Subcutaneous adipose tissue (tissue), 4 donors: ENCODE data around the gene KRTAP1-3. TPM values are rescaled to one million over a fixed set of nuclear protein-coding genes. Genes with fewer than 3 reads are reported as not detected.

Source experiments
- small RNA-seq: library from RNA; depleted of rRNA; stranded (forward); fragments of <200 nt; gene quantifications from one replicate; pipeline ENCODE3, GENCODE V24; 2016
- total RNA-seq, 4 donors: library from RNA; depleted of rRNA; stranded (reverse); fragments of >200 nt; gene quantifications; one replicate each; pipeline ENCODE4 v1.1.0, GENCODE V29; 2016
- TF ChIP-seq, protein P1 (sequence below): fragments of 450-650 bp; IDR thresholded peaks from one replicate; pipeline ENCODE4 v1.5.1; 2016; ENCODE audit warnings: low read depth, mild to moderate bottlenecking, control low read depth, antibody characterized with exemption, moderate library complexity

KRTAP1-3 gene
- total RNA-seq, 4 donors from 2014 or later, result not detected

DNA sequence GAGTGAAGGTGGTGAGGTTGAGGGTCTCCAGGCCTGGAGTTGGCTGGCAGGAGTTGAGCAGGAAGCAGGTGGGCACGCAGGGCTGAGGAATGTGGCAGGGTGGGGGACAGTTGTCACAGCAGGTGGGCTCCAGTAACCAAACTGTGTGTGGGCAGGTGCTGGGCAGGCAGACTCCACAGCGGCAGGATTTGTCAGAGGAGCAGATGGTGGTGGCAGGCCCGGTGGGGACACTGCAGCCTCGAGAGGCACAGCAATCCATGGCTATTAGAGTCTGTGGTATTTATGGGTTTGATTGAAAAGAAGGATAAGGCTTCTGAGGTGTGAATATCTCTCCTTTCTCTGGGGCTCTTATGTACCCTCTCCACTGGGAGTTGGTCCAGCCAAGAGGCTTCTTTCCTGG, 40.8 kb downstream of the KRTAP1-3 start, which contains the start of gene KRTAP3-3:
KRTAP3-3 (minus strand) TSS at position 326 of the 400 bp plus-strand sequence; CDS start at position 259, 67 bp downstream.
- TF ChIP-seq, protein P1, sequence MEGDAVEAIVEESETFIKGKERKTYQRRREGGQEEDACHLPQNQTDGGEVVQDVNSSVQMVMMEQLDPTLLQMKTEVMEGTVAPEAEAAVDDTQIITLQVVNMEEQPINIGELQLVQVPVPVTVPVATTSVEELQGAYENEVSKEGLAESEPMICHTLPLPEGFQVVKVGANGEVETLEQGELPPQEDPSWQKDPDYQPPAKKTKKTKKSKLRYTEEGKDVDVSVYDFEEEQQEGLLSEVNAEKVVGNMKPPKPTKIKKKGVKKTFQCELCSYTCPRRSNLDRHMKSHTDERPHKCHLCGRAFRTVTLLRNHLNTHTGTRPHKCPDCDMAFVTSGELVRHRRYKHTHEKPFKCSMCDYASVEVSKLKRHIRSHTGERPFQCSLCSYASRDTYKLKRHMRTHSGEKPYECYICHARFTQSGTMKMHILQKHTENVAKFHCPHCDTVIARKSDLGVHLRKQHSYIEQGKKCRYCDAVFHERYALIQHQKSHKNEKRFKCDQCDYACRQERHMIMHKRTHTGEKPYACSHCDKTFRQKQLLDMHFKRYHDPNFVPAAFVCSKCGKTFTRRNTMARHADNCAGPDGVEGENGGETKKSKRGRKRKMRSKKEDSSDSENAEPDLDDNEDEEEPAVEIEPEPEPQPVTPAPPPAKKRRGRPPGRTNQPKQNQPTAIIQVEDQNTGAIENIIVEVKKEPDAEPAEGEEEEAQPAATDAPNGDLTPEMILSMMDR, result no peak

DNA sequence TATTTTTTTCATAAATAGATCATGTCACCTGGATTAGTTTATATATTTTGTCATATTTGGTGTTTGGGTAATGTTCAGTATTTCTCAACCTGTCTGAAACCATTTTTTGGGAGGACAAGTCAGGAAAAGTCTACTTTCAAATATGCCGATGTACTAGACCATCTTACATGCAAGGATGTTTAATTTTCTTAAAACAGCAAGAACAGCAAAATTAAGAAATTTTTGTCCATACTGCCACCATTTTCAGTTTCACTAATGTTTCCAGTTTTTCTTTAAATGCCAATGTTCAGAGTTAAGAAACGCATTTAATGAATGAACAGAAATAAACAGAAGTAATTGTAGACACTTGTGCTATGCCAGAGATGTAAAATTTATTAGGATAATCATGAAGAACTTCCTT, 41.6 kb downstream of the KRTAP1-3 start:
- TF ChIP-seq, protein P1, result no peak

DNA sequence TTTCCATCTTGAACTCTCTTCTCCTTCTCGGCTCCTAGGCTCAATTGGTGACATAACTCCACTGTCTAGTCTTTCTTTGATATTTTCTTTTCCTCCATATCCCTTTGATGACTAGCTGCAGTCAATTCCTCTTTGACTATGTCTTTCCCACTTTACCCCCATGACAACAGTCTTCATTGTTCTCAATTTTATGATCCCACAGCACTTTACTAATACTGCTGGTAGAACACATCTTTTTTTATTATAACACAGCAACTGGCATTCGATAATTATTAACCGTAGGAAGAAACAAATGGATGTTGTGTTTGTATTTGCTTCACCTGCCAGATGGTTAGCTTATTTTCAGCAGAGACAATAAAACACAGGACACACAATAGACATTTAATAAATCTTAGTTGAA, 42.0 kb downstream of the KRTAP1-3 start:
- TF ChIP-seq, protein P1, result no peak

DNA sequence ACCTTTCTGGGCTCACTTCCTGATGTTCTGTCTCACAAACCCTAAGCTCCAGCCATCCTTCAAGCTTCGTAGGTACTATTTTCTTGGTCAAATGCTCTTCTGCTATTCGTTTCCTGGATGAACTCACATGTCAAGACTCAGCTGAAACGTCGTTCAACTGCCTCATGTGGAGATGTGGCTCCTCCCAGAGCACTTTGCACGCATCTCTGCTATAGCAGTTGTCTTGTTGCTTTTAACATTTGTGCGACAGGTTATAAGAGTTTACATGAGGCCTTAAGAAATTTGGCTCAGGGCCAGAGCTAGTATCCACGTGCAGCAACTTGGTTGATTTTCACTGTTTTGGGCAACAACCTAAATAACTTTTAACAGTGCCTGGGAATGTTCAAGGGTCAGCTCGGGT, 47.8 kb downstream of the KRTAP1-3 start:
- TF ChIP-seq, protein P1, result no peak

DNA sequence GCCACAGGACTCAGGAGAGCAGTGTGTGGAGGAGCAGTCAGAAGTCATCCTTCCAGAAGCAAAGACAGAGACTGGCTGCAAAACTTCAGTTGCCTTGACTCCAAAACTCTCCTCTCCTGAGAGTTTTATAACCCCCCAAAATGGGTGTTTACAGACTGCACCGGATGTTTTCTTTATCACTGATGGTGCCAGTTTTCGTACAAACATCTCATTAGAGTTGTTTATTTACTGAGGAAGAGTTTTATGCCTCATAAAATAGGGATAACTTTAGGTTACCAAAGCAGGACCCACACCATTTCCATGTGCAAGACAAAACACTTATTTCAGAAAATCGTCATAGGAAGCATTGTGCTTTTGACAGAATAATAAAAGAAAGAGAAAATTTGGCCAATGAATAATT, 50.4 kb downstream of the KRTAP1-3 start, which contains the start of gene KRT40:
KRT40 (minus strand) TSS at position 101 of the 400 bp plus-strand sequence; CDS start at position 48, 53 bp downstream.
- TF ChIP-seq, protein P1, result no peak

Small RNA genes within 50 kb of the gene (small RNA-seq; reads per million reads assigned to genes)
- not detected for gene KRTAP3-4P

Other genes with a start within 250 kb of the KRTAP1-3 start
- not detected for gene KRT28, start 234.9 kb downstream of the KRTAP1-3 start, total RNA-seq
- gene KRT10, start 212.3 kb downstream of the KRTAP1-3 start, total RNA-seq, result 10 to 100 TPM in 1 of 4 donors, 1 to 10 TPM in 3; 4.8 to 14.0 (median 7.4) TPM
- 1 to 10 TPM in 1 of 4 donors, not detected in 3; 1.2 TPM for gene KRT12, start 167.7 kb downstream of the KRTAP1-3 start, total RNA-seq
- gene KRT20, start 149.6 kb downstream of the KRTAP1-3 start, total RNA-seq, result not detected
- not detected for gene KRT23, start 97.2 kb downstream of the KRTAP1-3 start, total RNA-seq
- gene KRT39, start 67.9 kb downstream of the KRTAP1-3 start, total RNA-seq, result not detected
- not detected for gene KRT40, start 50.5 kb downstream of the KRTAP1-3 start, total RNA-seq
- not detected for gene KRTAP3-3, start 40.7 kb downstream of the KRTAP1-3 start, total RNA-seq
- gene KRTAP3-2, start 35.0 kb downstream of the KRTAP1-3 start, total RNA-seq, result not detected
- gene KRTAP3-1, start 25.7 kb downstream of the KRTAP1-3 start, total RNA-seq, result not detected
- not detected for gene KRTAP1-5, start 7.7 kb downstream of the KRTAP1-3 start, total RNA-seq
- gene KRTAP1-4, start 4.7 kb downstream of the KRTAP1-3 start, total RNA-seq, result not detected
- not detected for gene KRTAP1-1, start 6.6 kb upstream of the KRTAP1-3 start, total RNA-seq
- gene KRTAP2-1, start 12.4 kb upstream of the KRTAP1-3 start, total RNA-seq, result not detected
- not detected for gene KRTAP2-2, start 20.4 kb upstream of the KRTAP1-3 start, total RNA-seq
- gene KRTAP2-3, start 25.2 kb upstream of the KRTAP1-3 start, total RNA-seq, result not detected
- gene KRTAP2-4, start 31.0 kb upstream of the KRTAP1-3 start, total RNA-seq, result not detected
- not detected for gene KRTAP4-7, start 49.3 kb upstream of the KRTAP1-3 start, total RNA-seq
- gene KRTAP4-8, start 63.3 kb upstream of the KRTAP1-3 start, total RNA-seq, result not detected
- not detected for gene KRTAP4-16, start 67.3 kb upstream of the KRTAP1-3 start, total RNA-seq
- not detected for gene KRTAP4-9, start 70.5 kb upstream of the KRTAP1-3 start, total RNA-seq
- not detected for gene KRTAP4-11, start 83.5 kb upstream of the KRTAP1-3 start, total RNA-seq
- gene KRTAP4-12, start 89.3 kb upstream of the KRTAP1-3 start, total RNA-seq, result not detected
- gene KRTAP4-6, start 105.7 kb upstream of the KRTAP1-3 start, total RNA-seq, result not detected
- not detected for gene KRTAP4-5, start 115.0 kb upstream of the KRTAP1-3 start, total RNA-seq
- not detected for gene KRTAP4-4, start 125.9 kb upstream of the KRTAP1-3 start, total RNA-seq
- not detected for gene KRTAP4-3, start 133.3 kb upstream of the KRTAP1-3 start, total RNA-seq
- not detected for gene KRTAP4-2, start 143.3 kb upstream of the KRTAP1-3 start, total RNA-seq
- gene KRTAP4-1, start 150.0 kb upstream of the KRTAP1-3 start, total RNA-seq, result not detected
- gene KRTAP9-1, start 155.0 kb upstream of the KRTAP1-3 start, total RNA-seq, result not detected
- gene KRTAP9-2, start 191.8 kb upstream of the KRTAP1-3 start, total RNA-seq, result not detected
- not detected for gene KRTAP9-3, start 197.6 kb upstream of the KRTAP1-3 start, total RNA-seq
- gene KRTAP9-8, start 203.1 kb upstream of the KRTAP1-3 start, total RNA-seq, result not detected
- not detected for gene KRTAP9-4, start 214.8 kb upstream of the KRTAP1-3 start, total RNA-seq
- gene KRTAP9-9, start 220.5 kb upstream of the KRTAP1-3 start, total RNA-seq, result not detected
- not detected for gene KRTAP9-6, start 230.5 kb upstream of the KRTAP1-3 start, total RNA-seq
- gene KRTAP9-7, start 240.8 kb upstream of the KRTAP1-3 start, total RNA-seq, result not detected